ENCODE data around the gene ZNF319. TPM values are rescaled to one million over a fixed set of nuclear protein-coding genes. Genes with fewer than 3 reads are reported as not detected.

The ZNF319 gene
- total RNA-seq, 1 donor from 2014 or later, result 14.2 TPM

- TF ChIP-seq CTCF (conservative IDR thresholded peaks at IDR 0.05), result peak; percentile 19
- Mint-ChIP-seq H3K27me3 (peaks cover 26% of the 10 kb centered on the region), H3K36me3 (no peaks in the 10 kb centered on the region), H3K9me3 (no peaks in the 10 kb centered on the region), H3K4me3 (peak overlapping the region; percentile 80), H3K4me1 (ENCODE audit: unreplicated experiment) (peaks cover 17% of the 10 kb centered on the region), H3K27ac (no peak overlapping the region)
- no peak for DNase-seq (ENCODE audit: extremely low spot score, unreplicated experiment)
These were observed 25.8 kb upstream of the ZNF319 start for GRCh38 chr16:58026139-58026704.

GRCh38 chr16:58025351-58026138 lies 25.1 kb upstream of the ZNF319 start, which contains the start of gene MMP15:
Gene MMP15, plus strand, starts transcription at chr16:58025754. Its CDS starts 597 bp downstream, at chr16:58026351.
- peak; percentile 86 for DNase-seq (ENCODE audit: extremely low spot score, unreplicated experiment)
- H3K4me1 Mint-ChIP-seq (ENCODE audit: unreplicated experiment), result peaks cover 21% of the 10 kb centered on the region
- TF ChIP-seq CTCF (conservative IDR thresholded peaks at IDR 0.05), result no peak
- no peaks in the 10 kb centered on the region for H3K36me3 Mint-ChIP-seq
- peak within 1 kb of the TSS; percentile 92 for H3K4me3 Mint-ChIP-seq
- no peaks in the 10 kb centered on the region for H3K9me3 Mint-ChIP-seq
- peak within 1 kb of the TSS; percentile 94 for H3K27ac Mint-ChIP-seq
- H3K27me3 Mint-ChIP-seq, result peaks cover 26% of the 10 kb centered on the region

GRCh38 chr16:58024486-58025350 lies 24.2 kb upstream of the ZNF319 start:
- no peaks in the 10 kb centered on the region for H3K36me3 Mint-ChIP-seq
- peak overlapping the region; percentile 92 for H3K4me3 Mint-ChIP-seq
- peaks cover 26% of the 10 kb centered on the region for H3K27me3 Mint-ChIP-seq
- H3K27ac Mint-ChIP-seq, result peak overlapping the region; percentile 94
- peaks cover 21% of the 10 kb centered on the region for H3K4me1 Mint-ChIP-seq (ENCODE audit: unreplicated experiment)
- H3K9me3 Mint-ChIP-seq, result no peaks in the 10 kb centered on the region
- TF ChIP-seq CTCF (conservative IDR thresholded peaks at IDR 0.05), result no peak
- DNase-seq (ENCODE audit: extremely low spot score, unreplicated experiment), result no peak

- H3K36me3 Mint-ChIP-seq, result no peaks in the 10 kb centered on the region
- H3K4me3 Mint-ChIP-seq, result peak overlapping the region; percentile 61
- H3K27me3 Mint-ChIP-seq, result peaks cover 23% of the 10 kb centered on the region
- H3K9me3 Mint-ChIP-seq, result no peaks in the 10 kb centered on the region
- TF ChIP-seq CTCF (conservative IDR thresholded peaks at IDR 0.05), result no peak
- peak overlapping the region; percentile 68 for H3K27ac Mint-ChIP-seq
- DNase-seq (ENCODE audit: extremely low spot score, unreplicated experiment), result no peak
- peaks cover 18% of the 10 kb centered on the region for H3K4me1 Mint-ChIP-seq (ENCODE audit: unreplicated experiment)
These were observed 22.3 kb upstream of the ZNF319 start for GRCh38 chr16:58022601-58023371.
